Activated CD4-positive, alpha-beta memory T cell treated with anti-CD3 and anti-CD28 coated beads, Interleukin-2, amount 10 ng/mL, durations not matched to agents 7 days and 5 days (primary cell): Measurements from ENCODE around the gene TP53BP2. TPM values are rescaled to one million over a fixed set of nuclear protein-coding genes. Genes with fewer than 3 reads are reported as not detected.
"Not testable (repeated sequence)": the region's sequence is repeated elsewhere in the genome, so short reads cannot be mapped to it uniquely, and the experiment has no call there.

ENCODE experiments used
- CTCF ChIA-PET: fragments of 350-600 bp; sonication (Branson Sonifier 250); formaldehyde crosslinking; loops from one replicate; lab custom pipeline; 2021; ENCODE audit warnings: antibody characterized with exemption, inconsistent platforms; lab: Charles Lee
- POLR2A ChIA-PET: fragments of 350-600 bp; sonication (Branson Sonifier 250); formaldehyde crosslinking; loops from one replicate; lab custom pipeline; 2021; ENCODE audit warnings: antibody characterized with exemption; lab: Charles Lee
- DNase-seq: peaks from one replicate; pipeline ENCODE4 v3.0.0-alpha.2; 2020
- H3K27ac Mint-ChIP-seq: one replicate; pipeline ENCODE4 v1.8.0; 2021; ENCODE audit warnings: mild to moderate bottlenecking, mixed read lengths
- H3K27me3 Mint-ChIP-seq: one replicate; pipeline ENCODE4 v1.8.0; 2021; ENCODE audit warnings: mixed read lengths
- H3K36me3 Mint-ChIP-seq: one replicate; pipeline ENCODE4 v1.8.0; 2021; ENCODE audit warnings: low read depth, mixed read lengths
- H3K4me1 Mint-ChIP-seq: one replicate; pipeline ENCODE4 v1.8.0; 2021; ENCODE audit warnings: mixed read lengths
- H3K4me3 Mint-ChIP-seq: one replicate; pipeline ENCODE4 v1.8.0; 2021; ENCODE audit warnings: mild to moderate bottlenecking, mixed read lengths
- H3K9me3 Mint-ChIP-seq: one replicate; pipeline ENCODE4 v1.8.0; 2021; ENCODE audit warnings: mixed read lengths
- total RNA-seq, 2 experiments: library from RNA; stranded (reverse); gene quantifications; one replicate each; pipeline ENCODE4 v1.2.3, GENCODE V29; 2021

The TP53BP2 gene
- total RNA-seq, 2 experiments from 2014 or later, result 34.4 to 36.0 TPM

GRCh38 chr1:223847781-223848345 lies 2.1 kb upstream of the TP53BP2 start:
- Mint-ChIP-seq H3K36me3 (peaks cover 16% of the 10 kb centered on the region), H3K9me3 (peaks cover 7% of the 10 kb centered on the region)
- CTCF ChIA-PET, result no interaction called here

GRCh38 chr1:223845037-223845809 lies 524 bp downstream of the TP53BP2 start:
- peak overlapping the region; percentile 98 for H3K4me3 Mint-ChIP-seq
- peaks cover 7% of the 10 kb centered on the region for H3K9me3 Mint-ChIP-seq
- peaks cover 1% of the 10 kb centered on the region for H3K27me3 Mint-ChIP-seq
- ChIA-PET POLR2A (interaction anchor here (0.7 to 3.9 kb wide), 24 partner anchors 8 to 653 kb away, joined by 3 to 96 read pairs (median 6); partner anchors contain the start of gene CAPN2), CTCF (interaction anchor here (0.5 to 3.9 kb wide), 10 partner anchors 10 to 1605 kb away, joined by 3 to 12 read pairs (median 4); no protein-coding TSS in a partner anchor)
- peak; percentile 57 for DNase-seq
- H3K27ac Mint-ChIP-seq, result peak overlapping the region; percentile 98
- peaks cover 40% of the 10 kb centered on the region for H3K4me1 Mint-ChIP-seq
- H3K36me3 Mint-ChIP-seq, result peaks cover 19% of the 10 kb centered on the region

More at GRCh38 chr1:223847781-223848345, 2.1 kb upstream of the TP53BP2 start:
- Mint-ChIP-seq H3K4me3 (no peak overlapping the region), H3K27me3 (no peaks in the 10 kb centered on the region), H3K27ac (no peak overlapping the region), H3K4me1 (peaks cover 33% of the 10 kb centered on the region)
- no peak for DNase-seq
- POLR2A ChIA-PET, result interaction anchor here (0.8 kb wide), 1 partner anchor 84 kb away, joined by 3 read pairs; no protein-coding TSS in a partner anchor

- ChIA-PET CTCF (interaction anchor here (0.8 to 3.9 kb wide), 6 partner anchors 9 to 489 kb away, joined by 3 to 12 read pairs (median 6); no protein-coding TSS in a partner anchor), POLR2A (interaction anchor here (0.7 to 3.9 kb wide), 17 partner anchors 10 to 653 kb away, joined by 3 to 96 read pairs (median 7); partner anchors contain the start of gene CAPN2)
- Mint-ChIP-seq H3K27ac (peak overlapping the region; percentile 98), H3K4me1 (peaks cover 42% of the 10 kb centered on the region), H3K4me3 (peak overlapping the region; percentile 98), H3K27me3 (peaks cover 1% of the 10 kb centered on the region), H3K36me3 (peaks cover 22% of the 10 kb centered on the region), H3K9me3 (peaks cover 7% of the 10 kb centered on the region)
- DNase-seq, result peak; percentile 77
Observed at GRCh38 chr1:223844787-223845036, 1.0 kb downstream of the TP53BP2 start.

- Mint-ChIP-seq H3K36me3 (peaks cover 22% of the 10 kb centered on the region), H3K4me1 (peaks cover 41% of the 10 kb centered on the region), H3K4me3 (peak overlapping the region; percentile 98), H3K27me3 (peaks cover 1% of the 10 kb centered on the region), H3K27ac (peak overlapping the region; percentile 98), H3K9me3 (peaks cover 7% of the 10 kb centered on the region)
- POLR2A ChIA-PET, result interaction anchor here (0.8 to 3.9 kb wide), 15 partner anchors 9 to 654 kb away, joined by 3 to 96 read pairs (median 9); partner anchors contain the start of gene CAPN2
- no peak for DNase-seq
- CTCF ChIA-PET, result interaction anchor here (0.8 to 3.9 kb wide), 5 partner anchors 8 to 490 kb away, joined by 3 to 12 read pairs (median 8); no protein-coding TSS in a partner anchor
Observed at GRCh38 chr1:223843934-223844786, 1.6 kb downstream of the TP53BP2 start.

GRCh38 chr1:223842784-223843183 lies 3.0 kb downstream of the TP53BP2 start:
- H3K27me3 Mint-ChIP-seq, result peaks cover 1% of the 10 kb centered on the region

GRCh38 chr1:223841977-223842623 lies 3.6 kb downstream of the TP53BP2 start:
- not testable (repeated sequence) for H3K4me3 Mint-ChIP-seq, DNase-seq, H3K9me3 Mint-ChIP-seq, H3K27me3 Mint-ChIP-seq, H3K27ac Mint-ChIP-seq
- ChIA-PET POLR2A (interaction anchor here (0.6 to 1.7 kb wide), 3 partner anchors 8 to 36 kb away, joined by 3 to 5 read pairs (median 4); no protein-coding TSS in a partner anchor), CTCF (interaction anchor here (0.7 to 3.9 kb wide), 5 partner anchors 9 to 144 kb away, joined by 3 to 12 read pairs (median 3); no protein-coding TSS in a partner anchor)
- Mint-ChIP-seq H3K36me3 (peaks cover 13% of the 10 kb centered on the region), H3K4me1 (peaks cover 52% of the 10 kb centered on the region)

More at GRCh38 chr1:223842784-223843183, 3.0 kb downstream of the TP53BP2 start:
- Mint-ChIP-seq H3K36me3 (peaks cover 17% of the 10 kb centered on the region), H3K4me1 (peaks cover 50% of the 10 kb centered on the region), H3K9me3 (no peaks in the 10 kb centered on the region), H3K4me3 (no peak overlapping the region), H3K27ac (no peak overlapping the region)
- DNase-seq, result no peak
- CTCF ChIA-PET, result interaction anchor here (1.0 to 3.9 kb wide), 2 partner anchors 10 to 12 kb away, joined by 3 to 12 read pairs; no protein-coding TSS in a partner anchor
- POLR2A ChIA-PET, result interaction anchor here (0.6 to 1.7 kb wide), 3 partner anchors 9 to 613 kb away, joined by 3 to 5 read pairs (median 3); no protein-coding TSS in a partner anchor

- H3K27ac Mint-ChIP-seq, result no peak overlapping the region
- CTCF ChIA-PET, result interaction anchor here (1.0 kb wide), 1 partner anchor 91 kb away, joined by 3 read pairs; no protein-coding TSS in a partner anchor
- peaks cover 45% of the 10 kb centered on the region for H3K4me1 Mint-ChIP-seq
- no peak for DNase-seq
- no peak overlapping the region for H3K4me3 Mint-ChIP-seq
- H3K36me3 Mint-ChIP-seq, result peaks cover 13% of the 10 kb centered on the region
- H3K27me3 Mint-ChIP-seq, result peaks cover 1% of the 10 kb centered on the region
- POLR2A ChIA-PET, result interaction anchor here (0.7 to 1.5 kb wide), 2 partner anchors 10 to 658 kb away, joined by 3 read pairs; no protein-coding TSS in a partner anchor
- no peaks in the 10 kb centered on the region for H3K9me3 Mint-ChIP-seq
Observed at GRCh38 chr1:223840254-223840653, 5.5 kb downstream of the TP53BP2 start.

GRCh38 chr1:223838125-223838854 lies 7.5 kb downstream of the TP53BP2 start:
- no peak overlapping the region for H3K4me3 Mint-ChIP-seq
- no peak overlapping the region for H3K27ac Mint-ChIP-seq
- CTCF ChIA-PET, result interaction anchor here (1.0 kb wide), 1 partner anchor 8 kb away, joined by 3 read pairs; no protein-coding TSS in a partner anchor
- DNase-seq, result no peak
- peaks cover 7% of the 10 kb centered on the region for H3K36me3 Mint-ChIP-seq
- peaks cover 31% of the 10 kb centered on the region for H3K4me1 Mint-ChIP-seq
- H3K9me3 Mint-ChIP-seq, result no peaks in the 10 kb centered on the region
- H3K27me3 Mint-ChIP-seq, result peaks cover 1% of the 10 kb centered on the region
- POLR2A ChIA-PET, result interaction anchor here (6.3 kb wide), 1 partner anchor 7 kb away, joined by 96 read pairs; the partner anchor contains the start of gene TP53BP2

- CTCF ChIA-PET, result interaction anchor here (1.0 kb wide), 2 partner anchors 9 to 27 kb away, joined by 3 read pairs; no protein-coding TSS in a partner anchor
- Mint-ChIP-seq H3K9me3 (no peaks in the 10 kb centered on the region), H3K27me3 (peaks cover 1% of the 10 kb centered on the region), H3K36me3 (peaks cover 4% of the 10 kb centered on the region), H3K4me1 (peaks cover 31% of the 10 kb centered on the region), H3K4me3 (no peak overlapping the region), H3K27ac (no peak overlapping the region)
- POLR2A ChIA-PET, result interaction anchor here (6.3 kb wide), 1 partner anchor 8 kb away, joined by 96 read pairs; the partner anchor contains the start of gene TP53BP2
- DNase-seq, result no peak
Observed at GRCh38 chr1:223837687-223838086, 8.1 kb downstream of the TP53BP2 start.

GRCh38 chr1:223837206-223837605 lies 8.5 kb downstream of the TP53BP2 start:
- peaks cover 34% of the 10 kb centered on the region for H3K4me1 Mint-ChIP-seq
- H3K9me3 Mint-ChIP-seq, result no peaks in the 10 kb centered on the region
- H3K36me3 Mint-ChIP-seq, result peaks cover 3% of the 10 kb centered on the region
- H3K27me3 Mint-ChIP-seq, result no peaks in the 10 kb centered on the region
- DNase-seq, result no peak
- CTCF ChIA-PET, result interaction anchor here (1.0 kb wide), 1 partner anchor 26 kb away, joined by 3 read pairs; no protein-coding TSS in a partner anchor
- H3K4me3 Mint-ChIP-seq, result no peak overlapping the region
- no peak overlapping the region for H3K27ac Mint-ChIP-seq
- POLR2A ChIA-PET, result interaction anchor here (6.3 kb wide), 1 partner anchor 8 kb away, joined by 96 read pairs; the partner anchor contains the start of gene TP53BP2

- Mint-ChIP-seq H3K9me3 (no peaks in the 10 kb centered on the region), H3K4me1 (peaks cover 39% of the 10 kb centered on the region), H3K27ac (no peak overlapping the region), H3K27me3 (no peaks in the 10 kb centered on the region), H3K4me3 (no peak overlapping the region), H3K36me3 (peaks cover 3% of the 10 kb centered on the region)
- CTCF ChIA-PET, result interaction anchor here (2.2 kb wide), 1 partner anchor 8 kb away, joined by 8 read pairs; no protein-coding TSS in a partner anchor
- POLR2A ChIA-PET, result interaction anchor here (6.3 kb wide), 1 partner anchor 9 kb away, joined by 96 read pairs; the partner anchor contains the start of gene TP53BP2
- no peak for DNase-seq
Observed at GRCh38 chr1:223836586-223836985, 9.2 kb downstream of the TP53BP2 start.
